Upper lobe of left lung (tissue), 6 donors: ENCODE results near the gene PLEKHG2. TPM values are rescaled to one million over a fixed set of nuclear protein-coding genes. Genes with fewer than 3 reads are reported as not detected.

Experiments
- ATAC-seq, 2 donors: fragments of 200-7000 bp; cut with Tn5 transposase; one replicate each; pipeline ENCODE4 v1.9.1; 2022; ENCODE audit warnings: mild to moderate bottlenecking in 2 of 2, moderate library complexity in 2 of 2; ENCODE audit not compliant: low FRiP score in 2 of 2
- DNase-seq, 2 donors: peaks; one replicate each; pipeline ENCODE4 v3.0.0-alpha.2; 2019 to 2020
- H3K27ac ChIP-seq, 4 donors: fragments of 200-600 bp; sonication (generic); one replicate each; pipeline ENCODE4 v1.5.1; 2016 to 2019
- H3K27me3 ChIP-seq, 4 donors: fragments of 200-600 bp; sonication (generic); one replicate each; pipeline ENCODE4 v1.5.1; 2017 to 2019
- H3K36me3 ChIP-seq, 4 donors: fragments of 200-600 bp; sonication (generic); one replicate each; pipeline ENCODE4 v1.5.1; 2016 to 2019
- H3K4me1 ChIP-seq, 4 donors: fragments of 200-600 bp; sonication (generic); one replicate each; pipeline ENCODE4 v1.5.1; 2018 to 2019
- H3K4me3 ChIP-seq, 4 donors: fragments of 200-600 bp; sonication (generic); one replicate each; pipeline ENCODE4 v1.5.1; 2017 to 2019; ENCODE audit warnings: mild to moderate bottlenecking in 2 of 4, moderate library complexity in 1 of 4
- H3K9me3 ChIP-seq, 4 donors: fragments of 200-600 bp; sonication (generic); one replicate each; pipeline ENCODE4 v1.5.1; 2018 to 2019
- CTCF ChIP-seq, 6 experiments: fragments of 450-650 bp in 4 of 6; fragments of 200-600 bp in 2 of 6; sonication (generic) in 2 of 6; IDR thresholded peaks; one replicate each; pipeline ENCODE4 v1.5.1; 2016 to 2019; ENCODE audit warnings: antibody characterized with exemption in 6 of 6
- EP300 ChIP-seq, 4 donors: sonication (generic); formaldehyde crosslinking; IDR thresholded peaks; one replicate each; pipeline ENCODE4 v1.5.1; 2017; ENCODE audit warnings: antibody characterized with exemption in 4 of 4, control low read depth in 2 of 4
- POLR2A ChIP-seq, 4 donors: fragments of 450-650 bp; IDR thresholded peaks; one replicate each; pipeline ENCODE4 v1.5.1; 2016 to 2017; ENCODE audit warnings: antibody characterized with exemption in 4 of 4, mild to moderate bottlenecking in 2 of 4
- POLR2AphosphoS5 ChIP-seq, 2 donors: sonication (generic); formaldehyde crosslinking; IDR thresholded peaks; one replicate each; pipeline ENCODE4 v1.5.1; 2017; ENCODE audit warnings: antibody characterized with exemption in 2 of 2
- WGBS, 2 donors: methylation state at CpG; one replicate each; pipeline ENCODE4 v1.1.5; 2017 to 2018; 5-methylcytosine and 5-hydroxymethylcytosine counted together
- total RNA-seq, 6 donors: library from RNA; depleted of rRNA in 4 of 6; stranded (reverse); fragments of >200 nt in 4 of 6; gene quantifications; one replicate each; pipeline versions ENCODE4 v1.1.0 to v1.2.1, GENCODE V29; 2016 to 2021
- donor health status: DM: no; HTN: no; CAD: no; lungs with moderate emphysema.
- donor health status: DM: no; HTN: yes; CAD: no; lungs with severe emphysema.

PLEKHG2 gene
- total RNA-seq, 6 donors from 2014 or later = 15.8 to 48.1 (median 29.0) TPM

- no peak for TF ChIP-seq EP300 (IDR thresholded peaks at IDR 0.05)
- no peak for TF ChIP-seq CTCF (IDR thresholded peaks at IDR 0.05)
- peak in 3 of 4 donors; percentile 20 to 22 (median 22) for TF ChIP-seq POLR2A (IDR thresholded peaks at IDR 0.05)
- TF ChIP-seq POLR2AphosphoS5 (IDR thresholded peaks at IDR 0.05) = peak; percentile 72 to 96
- Histone ChIP-seq H3K4me3 (peak overlapping the region; percentile 72 to 92 (median 80)), H3K36me3 (peaks cover 11 to 23% (median 15%) of the 10 kb centered on the region in 4 donors), H3K27ac (peak overlapping the region; percentile 99 to 100 (median 100)), H3K9me3 (no peaks in the 10 kb centered on the region), H3K4me1 (peaks cover 33 to 55% (median 42%) of the 10 kb centered on the region in 4 donors), H3K27me3 (no peaks in the 10 kb centered on the region)
- ATAC-seq (no peak), DNase-seq (peak in 1 of 2 donors; percentile 87)
- 25 to 40% methylated on average over 7 to 15 of the region's 20 CpGs for WGBS, 2 donors
These were observed 3.9 kb upstream of the PLEKHG2 start for GRCh38 chr19:39408392-39409207.

GRCh38 chr19:39409208-39410016 lies 3.1 kb upstream of the PLEKHG2 start:
- WGBS, 2 donors = 0 to 1% methylated on average over 13 to 40 of the region's 52 CpGs
- ATAC-seq (peak; percentile 40 to 52), DNase-seq (peak; percentile 96 to 99)
- Histone ChIP-seq H3K27ac (peak overlapping the region; percentile 99 to 100 (median 100)), H3K36me3 (peaks cover 11 to 23% (median 15%) of the 10 kb centered on the region in 4 donors), H3K4me1 (peaks cover 32 to 58% (median 45%) of the 10 kb centered on the region in 4 donors), H3K4me3 (peak overlapping the region; percentile 72 to 92 (median 80)), H3K27me3 (no peaks in the 10 kb centered on the region), H3K9me3 (no peaks in the 10 kb centered on the region)
- TF ChIP-seq POLR2AphosphoS5 (IDR thresholded peaks at IDR 0.05) (peak; percentile 97 to 99), POLR2A (IDR thresholded peaks at IDR 0.05) (peak in 3 of 4 donors; percentile 7 to 90 (median 50)), CTCF (IDR thresholded peaks at IDR 0.05) (peak in 1 of 6 experiments; percentile 30), EP300 (IDR thresholded peaks at IDR 0.05) (peak in 3 of 4 donors; percentile 72 to 98 (median 97))

GRCh38 chr19:39410017-39410830 lies 2.2 kb upstream of the PLEKHG2 start:
- Histone ChIP-seq H3K27ac (peak overlapping the region; percentile 99 to 100 (median 100)), H3K4me3 (peak overlapping the region; percentile 72 to 92 (median 80)), H3K36me3 (peaks cover 11 to 23% (median 15%) of the 10 kb centered on the region in 4 donors), H3K4me1 (peaks cover 26 to 58% (median 44%) of the 10 kb centered on the region in 4 donors), H3K9me3 (no peaks in the 10 kb centered on the region), H3K27me3 (no peaks in the 10 kb centered on the region)
- peak; percentile 85 to 97 for DNase-seq
- TF ChIP-seq EP300 (IDR thresholded peaks at IDR 0.05) = peak in 2 of 4 donors; percentile 13 to 64
- TF ChIP-seq POLR2A (IDR thresholded peaks at IDR 0.05) = peak; percentile 66 to 82 (median 70)
- TF ChIP-seq CTCF (IDR thresholded peaks at IDR 0.05) = peak in 2 of 6 experiments; percentile 7 to 13
- peak; percentile 62 to 86 for TF ChIP-seq POLR2AphosphoS5 (IDR thresholded peaks at IDR 0.05)
- WGBS, 2 donors = 2 to 3% methylated on average over 21 to 29 of the region's 35 CpGs
- ATAC-seq = peak; percentile 12 to 37

GRCh38 chr19:39410831-39411080 lies 1.7 kb upstream of the PLEKHG2 start:
- H3K27me3 ChIP-seq = no peaks in the 10 kb centered on the region
- H3K4me1 ChIP-seq = peaks cover 23 to 58% (median 43%) of the 10 kb centered on the region in 4 donors
- ATAC-seq (no peak), DNase-seq (no peak)
- peak overlapping the region; percentile 99 to 100 (median 100) for H3K27ac ChIP-seq
- peaks cover 11 to 24% (median 15%) of the 10 kb centered on the region in 4 donors for H3K36me3 ChIP-seq
- no peaks in the 10 kb centered on the region for H3K9me3 ChIP-seq
- 71 to 72% methylated on average over 1 of the region's 1 CpG for WGBS, 2 donors
- no peak for TF ChIP-seq POLR2AphosphoS5 (IDR thresholded peaks at IDR 0.05)
- no peak for TF ChIP-seq CTCF (IDR thresholded peaks at IDR 0.05)
- TF ChIP-seq EP300 (IDR thresholded peaks at IDR 0.05) = no peak
- peak in 1 of 4 donors; percentile 2 for TF ChIP-seq POLR2A (IDR thresholded peaks at IDR 0.05)
- H3K4me3 ChIP-seq = peak overlapping the region in 3 of 4 donors; percentile 72 to 81 (median 80)
